Lower leg skin (tissue), 4 donors: ENCODE measurements around the gene BDH1. TPM values are rescaled to one million over a fixed set of nuclear protein-coding genes. Genes with fewer than 3 reads are reported as not detected.

ENCODE experiments used
- DNase-seq, 2 donors: peaks; one replicate each; pipeline ENCODE4 v3.0.0-alpha.2; 2019; ENCODE audit warnings: low spot score in 2 of 2
- H3K4me3 ChIP-seq: fragments of 200-600 bp; sonication (generic); 2 replicates; pipeline ENCODE4 v1.5.1; 2017; ENCODE audit warnings: mild to moderate bottlenecking, low read depth; ENCODE audit not compliant: poor library complexity, severe bottlenecking
- POLR2A ChIP-seq, 2 donors: fragments of 450-650 bp; IDR thresholded peaks; one replicate each; pipeline ENCODE4 v1.6.1; 2016 to 2017; ENCODE audit warnings: antibody characterized with exemption in 2 of 2, mild to moderate bottlenecking in 1 of 2, moderate library complexity in 1 of 2
- WGBS, 2 donors: methylation state at CpG; one replicate each; pipeline ENCODE4 v1.1.5; 2018; 5-methylcytosine and 5-hydroxymethylcytosine counted together
- intact Hi-C: fragments of 100-400 bp; cut with DNase I; formaldehyde crosslinking; loops from one replicate; pipeline ENCODE4 v1.15.0; 2023; ENCODE audit warnings: low total_unique reads
- total RNA-seq, 4 donors: library from RNA; depleted of rRNA; stranded (reverse); fragments of >200 nt; gene quantifications; one replicate each; pipeline ENCODE4 v1.1.0, GENCODE V29; 2016
- TF ChIP-seq, protein P1 (sequence below), 3 donors: fragments of 450-650 bp; IDR thresholded peaks; one replicate each; pipeline ENCODE4 v1.5.1; 2016; ENCODE audit warnings: antibody characterized with exemption in 3 of 3, mild to moderate bottlenecking in 3 of 3, moderate library complexity in 2 of 3

BDH1 gene
- total RNA-seq, 4 donors from 2014 or later, result 56.3 to 86.1 (median 59.7) TPM

DNA sequence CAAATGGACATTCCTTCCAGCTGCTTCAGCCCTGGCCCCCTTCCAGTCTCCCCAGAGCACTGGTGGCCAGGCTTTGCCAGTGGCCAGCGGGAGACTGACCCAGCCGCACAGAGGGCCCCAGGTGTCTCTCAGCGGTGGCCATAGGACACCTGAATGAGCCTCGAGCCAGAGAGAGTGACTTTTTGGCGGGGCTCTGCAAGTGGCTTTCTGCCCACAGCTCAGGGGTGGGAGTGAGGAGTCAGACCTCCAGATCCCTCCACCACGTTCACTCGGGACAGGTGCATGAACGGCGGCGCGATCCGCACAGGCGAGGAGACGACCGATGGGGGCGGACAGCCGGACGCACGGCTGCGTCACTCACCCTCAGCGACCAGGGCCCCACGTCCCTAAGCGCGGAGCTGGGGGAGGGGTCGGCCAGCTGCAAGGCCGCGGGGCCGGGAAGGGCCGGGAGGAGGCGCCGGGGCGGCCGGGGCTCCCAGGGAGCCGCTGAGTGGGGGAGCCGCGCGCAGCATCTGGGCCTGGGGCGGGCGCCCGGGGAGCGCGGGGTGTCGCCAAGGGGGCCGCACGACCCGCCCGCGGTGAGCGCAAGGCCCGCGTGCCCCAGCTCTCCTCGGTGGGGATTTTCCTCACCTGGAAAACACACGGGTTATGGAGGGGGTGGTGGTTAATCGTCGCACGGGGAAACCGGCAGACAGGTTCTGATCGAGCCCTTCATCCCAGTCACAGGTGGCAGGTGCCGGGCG, 57.1 kb downstream of the BDH1 start:
- no peak for DNase-seq
- TF ChIP-seq, protein P1, sequence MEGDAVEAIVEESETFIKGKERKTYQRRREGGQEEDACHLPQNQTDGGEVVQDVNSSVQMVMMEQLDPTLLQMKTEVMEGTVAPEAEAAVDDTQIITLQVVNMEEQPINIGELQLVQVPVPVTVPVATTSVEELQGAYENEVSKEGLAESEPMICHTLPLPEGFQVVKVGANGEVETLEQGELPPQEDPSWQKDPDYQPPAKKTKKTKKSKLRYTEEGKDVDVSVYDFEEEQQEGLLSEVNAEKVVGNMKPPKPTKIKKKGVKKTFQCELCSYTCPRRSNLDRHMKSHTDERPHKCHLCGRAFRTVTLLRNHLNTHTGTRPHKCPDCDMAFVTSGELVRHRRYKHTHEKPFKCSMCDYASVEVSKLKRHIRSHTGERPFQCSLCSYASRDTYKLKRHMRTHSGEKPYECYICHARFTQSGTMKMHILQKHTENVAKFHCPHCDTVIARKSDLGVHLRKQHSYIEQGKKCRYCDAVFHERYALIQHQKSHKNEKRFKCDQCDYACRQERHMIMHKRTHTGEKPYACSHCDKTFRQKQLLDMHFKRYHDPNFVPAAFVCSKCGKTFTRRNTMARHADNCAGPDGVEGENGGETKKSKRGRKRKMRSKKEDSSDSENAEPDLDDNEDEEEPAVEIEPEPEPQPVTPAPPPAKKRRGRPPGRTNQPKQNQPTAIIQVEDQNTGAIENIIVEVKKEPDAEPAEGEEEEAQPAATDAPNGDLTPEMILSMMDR (IDR thresholded peaks at IDR 0.05), result no peak
- TF ChIP-seq POLR2A (IDR thresholded peaks at IDR 0.05), result no peak
- no peak overlapping the region for H3K4me3 ChIP-seq
- intact Hi-C loops, result no loop called here
- 87 to 95% methylated on average over 53 to 59 of the region's 60 CpGs for WGBS, 2 donors

DNA sequence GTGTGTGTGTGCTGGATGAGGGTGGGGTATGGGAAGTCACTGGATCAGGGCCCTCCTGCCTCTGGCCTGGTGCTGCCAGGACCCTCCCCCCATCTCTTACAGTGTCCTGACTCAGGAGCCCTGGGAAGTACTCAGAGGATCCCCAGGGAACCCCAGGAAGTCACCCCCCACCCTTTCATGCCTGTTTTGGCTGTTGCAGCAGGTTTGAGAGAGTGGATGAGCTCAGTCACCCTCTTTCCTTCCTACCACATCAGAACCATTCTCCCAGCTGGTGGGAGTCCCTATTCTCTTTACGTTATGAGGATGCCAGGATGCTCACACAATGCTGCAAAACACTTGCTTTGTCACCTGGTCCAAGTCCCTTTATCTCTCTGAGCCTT, 59.0 kb downstream of the BDH1 start:
- TF ChIP-seq, protein P1 (IDR thresholded peaks at IDR 0.05), result no peak
- no peak for TF ChIP-seq POLR2A (IDR thresholded peaks at IDR 0.05)
- 85 to 100% methylated on average over 1 of the region's 1 CpG for WGBS, 2 donors
- H3K4me3 ChIP-seq, result no peak overlapping the region
- intact Hi-C loops, result no loop called here
- DNase-seq, result no peak

DNA sequence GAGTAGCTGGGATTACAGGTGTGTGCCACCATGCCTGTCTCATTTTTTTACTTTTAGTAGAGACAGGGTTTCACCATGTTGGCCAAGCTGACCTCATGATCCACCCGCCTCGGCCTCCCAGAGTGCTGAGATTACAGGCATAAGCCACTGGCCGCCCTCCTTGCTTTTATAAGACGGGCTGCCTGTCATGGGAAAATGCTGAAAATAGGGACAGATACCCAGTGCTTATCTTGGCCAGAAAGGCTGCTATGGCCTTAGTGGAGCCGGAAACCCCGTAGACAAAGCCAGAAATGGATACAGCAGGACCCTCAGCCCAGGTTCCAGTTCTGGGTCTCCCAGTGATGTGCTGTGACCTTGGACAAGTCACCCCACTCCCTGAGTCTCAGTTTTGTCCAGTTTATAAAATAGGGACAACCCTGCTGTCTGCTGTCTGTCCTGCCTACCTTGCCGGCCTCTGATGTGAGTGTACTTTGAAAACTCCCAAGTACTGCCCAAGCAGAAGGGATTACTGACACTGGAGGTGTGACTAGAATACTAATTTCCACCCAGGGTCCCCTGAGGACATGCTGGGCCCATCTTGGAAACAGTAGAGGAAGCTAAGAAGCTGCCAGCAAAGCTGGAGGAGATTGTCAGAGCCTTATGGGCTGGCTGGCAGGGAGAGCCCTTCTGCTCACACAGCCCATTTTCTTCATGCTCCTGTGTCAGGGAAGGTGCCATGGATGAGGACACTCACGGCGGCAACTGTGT, 59.6 kb downstream of the BDH1 start:
- intact Hi-C loops, result no loop called here
- TF ChIP-seq, protein P1 (IDR thresholded peaks at IDR 0.05), result no peak
- no peak for TF ChIP-seq POLR2A (IDR thresholded peaks at IDR 0.05)

DNA sequence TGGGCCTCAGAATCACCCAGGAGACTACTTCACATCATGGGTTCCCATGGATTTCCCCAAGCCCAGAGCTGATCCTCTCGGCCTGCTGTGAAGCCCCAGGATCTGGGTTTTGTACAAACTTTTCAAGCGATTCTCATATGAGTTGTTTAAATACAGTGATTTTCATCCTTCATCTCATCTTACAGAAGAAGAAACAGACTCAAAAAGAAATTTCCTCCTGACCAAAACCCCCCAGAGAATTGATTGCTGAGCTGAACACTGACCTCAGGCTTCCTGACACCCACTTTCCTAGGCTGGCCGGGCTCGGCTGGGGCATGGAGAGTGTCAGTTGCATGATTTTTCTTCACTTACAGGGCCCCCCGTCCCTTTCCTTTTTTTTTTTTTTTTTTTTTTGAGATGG, 60.3 kb downstream of the BDH1 start:
- H3K4me3 ChIP-seq, result no peak overlapping the region

More for the DNA sequence above, 59.6 kb downstream of the BDH1 start:
- no peak for DNase-seq
- no peak overlapping the region for H3K4me3 ChIP-seq
- 78 to 92% methylated on average over 7 to 9 of the region's 9 CpGs for WGBS, 2 donors

DNA sequence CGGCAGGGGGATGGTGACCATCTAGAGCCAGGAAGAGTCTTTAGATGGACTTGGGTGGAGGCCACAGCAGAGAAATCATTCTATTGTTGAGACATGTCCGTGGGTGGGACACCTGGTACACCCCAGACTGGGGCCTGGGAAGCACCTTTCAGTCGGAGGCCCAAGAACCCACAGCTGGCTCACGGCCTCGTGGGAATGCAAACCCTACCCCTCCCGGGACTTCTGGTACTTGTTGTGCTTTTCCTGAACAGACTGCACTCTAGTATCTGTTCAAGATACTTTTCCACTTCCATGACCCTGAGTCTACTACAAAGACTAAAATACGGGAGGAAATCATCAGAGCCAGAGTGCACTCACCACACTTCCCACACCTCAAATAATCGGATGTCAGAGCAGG, 60.7 kb downstream of the BDH1 start:
- TF ChIP-seq, protein P1 (IDR thresholded peaks at IDR 0.05), result no peak
- no peak for TF ChIP-seq POLR2A (IDR thresholded peaks at IDR 0.05)
- H3K4me3 ChIP-seq, result no peak overlapping the region
- DNase-seq, result no peak
- 46% methylated on average over 8 of the region's 8 CpGs for WGBS, 2 donors
- intact Hi-C loops, result no loop called here

More for the DNA sequence above, 60.3 kb downstream of the BDH1 start:
- intact Hi-C loops, result no loop called here
- 83 to 87% methylated on average over 5 of the region's 5 CpGs for WGBS, 2 donors
- TF ChIP-seq, protein P1 (IDR thresholded peaks at IDR 0.05), result no peak
- no peak for TF ChIP-seq POLR2A (IDR thresholded peaks at IDR 0.05)
- no peak for DNase-seq
